Astrocyte of the hippocampus (primary cell): ENCODE measurements around the gene OTOGL.

Experiments used
- DNase-seq: peaks from one replicate; pipeline ENCODE4 v3.0.0; 2011; ENCODE audit warnings: low read depth, low spot score

The OTOGL gene

GRCh38 chr12:80356097-80356496 is 256.8 kb downstream of the OTOGL start:
- DNase-seq = no peak

DNA sequence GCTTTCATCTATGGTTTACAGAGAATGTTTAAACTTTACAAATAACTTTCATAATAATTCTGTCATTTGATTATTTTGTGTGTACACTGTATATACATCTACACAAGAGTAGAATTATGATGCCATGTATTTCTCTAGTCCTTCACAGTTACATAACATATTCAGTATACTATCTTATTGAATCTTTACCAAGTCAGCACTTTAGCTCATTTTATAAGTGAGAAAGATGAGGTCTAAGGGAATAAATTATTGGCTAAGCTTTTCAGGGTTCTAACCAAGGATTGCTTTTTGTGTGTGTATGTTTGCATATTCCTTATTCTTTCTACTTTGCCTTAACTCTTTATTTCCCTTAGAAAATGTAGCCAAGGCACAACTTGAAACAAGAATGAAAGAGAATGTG is 260.4 kb downstream of the OTOGL start:
- DNase-seq = no peak

GRCh38 chr12:80364056-80364455 is 264.7 kb downstream of the OTOGL start:
- DNase-seq = no peak

- no peak for DNase-seq
Observed at GRCh38 chr12:80373666-80374065, 274.3 kb downstream of the OTOGL start.

DNA sequence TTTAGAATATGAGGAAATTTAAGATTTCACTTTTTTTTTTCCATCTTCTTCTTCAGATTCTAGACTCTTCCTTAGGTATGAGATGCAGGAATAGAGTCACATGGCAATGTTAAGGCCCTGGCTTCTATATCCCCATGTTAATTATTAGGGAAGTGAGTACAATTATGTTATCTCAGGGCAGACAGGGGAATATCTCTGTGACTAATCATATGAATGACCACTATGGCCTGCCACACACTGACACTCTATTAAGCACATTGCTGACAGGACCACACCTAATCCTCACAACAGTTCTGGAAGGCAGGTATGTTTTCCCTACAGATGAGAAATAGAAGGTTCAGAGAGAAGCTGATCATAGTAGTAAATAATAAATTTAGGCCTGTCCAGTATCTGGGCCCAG is 275.3 kb downstream of the OTOGL start:
- no peak for DNase-seq

DNA sequence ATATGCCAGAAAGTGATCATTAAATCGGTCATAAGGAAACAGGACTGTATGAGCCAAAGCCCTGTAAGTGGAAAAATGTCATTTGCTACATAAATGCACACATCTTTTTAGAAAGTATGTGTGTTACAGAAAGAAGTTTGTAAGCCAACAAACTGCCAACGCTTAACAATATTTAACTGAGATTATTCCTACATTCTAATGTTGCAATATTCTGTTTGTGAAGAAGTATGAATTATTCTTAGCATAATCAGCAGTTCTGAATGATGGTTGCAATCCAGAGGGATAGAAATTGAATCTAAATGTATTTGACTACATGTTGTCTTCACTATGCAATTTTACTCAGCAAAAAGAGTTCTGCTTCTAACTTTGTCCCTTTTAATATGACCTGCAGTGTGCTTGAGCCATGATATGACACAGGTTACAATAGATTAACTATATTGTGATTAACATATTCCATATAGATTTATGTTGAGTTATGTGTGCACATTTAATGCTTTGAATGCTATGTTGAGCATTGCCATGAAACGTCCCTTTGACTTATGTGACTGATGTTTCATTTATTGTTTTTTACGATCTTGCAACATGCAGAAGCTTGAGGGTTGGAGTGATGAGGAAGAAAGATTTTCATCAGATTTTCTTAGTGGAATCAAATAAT is 277.9 kb downstream of the OTOGL start:
- DNase-seq = no peak

DNA sequence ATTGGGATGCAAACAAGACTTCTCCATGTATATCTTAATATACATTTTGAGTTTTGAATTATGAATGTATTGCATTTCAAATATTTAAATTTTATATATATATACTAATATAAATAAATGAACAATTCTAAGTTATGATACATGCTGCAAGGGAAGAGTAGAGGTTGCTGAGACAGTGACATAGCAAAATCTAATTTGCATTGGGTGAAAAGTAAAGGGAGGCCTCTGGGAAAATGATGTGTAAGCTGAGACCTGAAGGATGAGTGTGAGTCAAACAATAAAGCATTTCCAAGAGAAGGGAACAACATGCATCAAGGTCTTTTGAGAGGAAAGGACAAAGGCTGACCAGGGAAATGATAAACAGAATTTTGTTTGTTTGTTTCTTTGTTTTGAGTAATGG is 281.8 kb downstream of the OTOGL start:
- DNase-seq = no peak

DNA sequence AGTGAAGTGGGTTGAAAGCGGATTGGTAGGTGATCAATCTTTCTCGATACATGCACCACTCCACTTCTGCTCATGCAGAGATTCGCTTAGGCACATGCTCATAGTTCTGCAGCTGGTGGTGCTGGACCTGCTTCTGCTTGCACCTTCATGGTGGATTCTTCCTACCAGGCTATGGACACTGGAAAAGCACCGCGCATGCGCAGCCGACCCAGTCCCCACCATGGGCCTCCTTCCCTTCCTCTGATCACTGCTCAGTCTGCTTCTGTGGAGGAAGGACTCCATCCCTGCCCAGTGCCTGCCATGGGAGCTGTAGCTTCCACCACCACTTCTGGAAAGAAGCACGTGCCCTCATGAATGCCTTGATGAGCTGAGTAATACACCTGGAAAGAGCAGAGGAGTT is 282.9 kb downstream of the OTOGL start:
- DNase-seq = no peak

- peak; percentile 66 for DNase-seq
Observed at GRCh38 chr12:80400571-80400991, 301.2 kb downstream of the OTOGL start.

- no peak for DNase-seq
Observed at GRCh38 chr12:80401191-80401590, 301.9 kb downstream of the OTOGL start.

- DNase-seq = no peak
Observed at GRCh38 chr12:80404629-80405028, 305.3 kb downstream of the OTOGL start.

DNA sequence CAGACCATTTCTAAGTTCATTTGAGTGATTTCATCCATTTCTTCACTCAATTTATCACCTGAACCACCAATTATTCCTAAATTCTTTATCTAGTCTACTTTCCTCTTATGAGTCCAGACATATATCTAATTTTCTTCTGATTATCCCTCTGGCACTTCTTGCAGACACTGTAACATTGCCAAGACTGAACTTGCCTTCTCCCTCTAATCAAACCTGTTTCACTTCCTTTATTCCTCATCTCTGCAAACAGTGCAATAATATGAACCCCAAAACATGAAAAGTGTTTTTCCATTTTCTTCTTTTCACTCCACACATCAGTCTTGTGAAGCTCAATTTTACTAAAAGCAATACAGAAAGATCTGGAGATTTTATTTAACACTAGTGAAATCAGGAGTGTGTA is 306.9 kb downstream of the OTOGL start:
- no peak for DNase-seq

DNA sequence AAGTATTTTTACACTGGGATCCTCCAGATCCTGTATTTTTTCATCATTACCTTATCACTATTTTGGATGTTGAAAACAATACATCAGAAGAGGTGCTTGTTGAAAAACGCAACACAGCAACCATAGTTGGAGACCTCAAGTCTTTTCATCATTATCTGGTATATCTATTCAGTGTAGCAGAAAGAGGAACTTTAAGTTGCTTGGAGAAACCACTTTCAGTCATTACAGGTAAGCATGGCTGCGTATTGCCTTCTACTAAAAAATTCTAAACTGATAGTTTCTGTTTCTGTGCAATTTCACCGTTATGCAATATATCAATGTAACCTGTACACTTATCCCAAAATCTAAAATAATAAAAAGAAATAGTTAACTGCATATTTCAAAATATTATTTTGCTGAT is 312.4 kb downstream of the OTOGL start:
- no peak for DNase-seq

DNA sequence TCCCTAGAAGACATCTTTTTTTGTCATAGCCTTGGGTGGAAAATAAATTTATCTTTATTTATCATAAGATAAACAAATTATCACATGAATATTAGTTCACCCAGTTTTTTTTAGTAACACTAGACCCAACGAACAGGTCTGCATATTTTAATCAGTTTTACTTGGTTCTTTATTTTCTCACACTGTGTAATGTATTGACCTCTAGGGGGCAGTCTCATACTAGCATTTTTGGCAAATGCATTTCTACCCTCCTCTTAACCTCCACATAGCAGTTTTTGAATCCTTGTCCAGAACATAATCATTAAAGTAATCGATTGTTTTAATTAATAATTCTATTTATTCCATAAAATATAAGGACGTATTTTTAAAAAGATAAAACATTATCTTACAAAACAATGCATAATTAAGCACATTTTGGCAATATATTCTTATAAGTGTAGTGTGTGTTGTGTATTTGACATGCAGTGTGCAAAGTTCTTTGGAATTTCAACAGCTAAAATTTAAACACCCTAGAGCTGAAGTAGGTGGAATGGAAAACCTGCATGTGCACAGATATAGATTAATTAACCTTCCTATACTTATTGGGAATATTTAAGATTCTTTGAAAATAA is 313.1 kb downstream of the OTOGL start:
- DNase-seq = peak; percentile 73

- no peak for DNase-seq
Observed at GRCh38 chr12:80413462-80413861, 314.1 kb downstream of the OTOGL start.

- DNase-seq = no peak
Observed at GRCh38 chr12:80415466-80415865, 316.1 kb downstream of the OTOGL start.

- DNase-seq = no peak
Observed at GRCh38 chr12:80419644-80420043, 320.3 kb downstream of the OTOGL start.

GRCh38 chr12:80420075-80420474 is 320.7 kb downstream of the OTOGL start:
- no peak for DNase-seq

GRCh38 chr12:80422550-80422949 is 323.2 kb downstream of the OTOGL start:
- DNase-seq = peak; percentile 7
